ENCODE measurements around the gene CDC16. TPM values are rescaled to one million over a fixed set of nuclear protein-coding genes. Genes with fewer than 3 reads are reported as not detected.
A peak's percentile ranks its signal among the peaks of the same experiment; 100 is the strongest.

CDC16 gene
- total RNA-seq, 6 experiments from 2014 or later, result 73.0 to 90.1 (median 82.3) TPM

GRCh38 chr13:114286808-114287207, 52.1 kb downstream of the CDC16 start:
- peaks cover 37% of the 10 kb centered on the region for H3K4me1 Mint-ChIP-seq (ENCODE audit: low read depth)
- H3K9me3 Mint-ChIP-seq, result no peaks in the 10 kb centered on the region
- peak; percentile 38 for DNase-seq
- H3K27me3 Mint-ChIP-seq (ENCODE audit: insufficient read depth), result no peaks in the 10 kb centered on the region; the same call in 1 of the 2 replicates
- no peak overlapping the region for H3K4me3 Mint-ChIP-seq
- TF ChIP-seq, protein P1, sequence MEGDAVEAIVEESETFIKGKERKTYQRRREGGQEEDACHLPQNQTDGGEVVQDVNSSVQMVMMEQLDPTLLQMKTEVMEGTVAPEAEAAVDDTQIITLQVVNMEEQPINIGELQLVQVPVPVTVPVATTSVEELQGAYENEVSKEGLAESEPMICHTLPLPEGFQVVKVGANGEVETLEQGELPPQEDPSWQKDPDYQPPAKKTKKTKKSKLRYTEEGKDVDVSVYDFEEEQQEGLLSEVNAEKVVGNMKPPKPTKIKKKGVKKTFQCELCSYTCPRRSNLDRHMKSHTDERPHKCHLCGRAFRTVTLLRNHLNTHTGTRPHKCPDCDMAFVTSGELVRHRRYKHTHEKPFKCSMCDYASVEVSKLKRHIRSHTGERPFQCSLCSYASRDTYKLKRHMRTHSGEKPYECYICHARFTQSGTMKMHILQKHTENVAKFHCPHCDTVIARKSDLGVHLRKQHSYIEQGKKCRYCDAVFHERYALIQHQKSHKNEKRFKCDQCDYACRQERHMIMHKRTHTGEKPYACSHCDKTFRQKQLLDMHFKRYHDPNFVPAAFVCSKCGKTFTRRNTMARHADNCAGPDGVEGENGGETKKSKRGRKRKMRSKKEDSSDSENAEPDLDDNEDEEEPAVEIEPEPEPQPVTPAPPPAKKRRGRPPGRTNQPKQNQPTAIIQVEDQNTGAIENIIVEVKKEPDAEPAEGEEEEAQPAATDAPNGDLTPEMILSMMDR (IDR thresholded peaks at IDR 0.05), result no peak
- H3K36me3 Mint-ChIP-seq (ENCODE audit: low read depth), result peaks cover 74% of the 10 kb centered on the region
- peak overlapping the region; percentile 56 for H3K27ac Mint-ChIP-seq

DNA sequence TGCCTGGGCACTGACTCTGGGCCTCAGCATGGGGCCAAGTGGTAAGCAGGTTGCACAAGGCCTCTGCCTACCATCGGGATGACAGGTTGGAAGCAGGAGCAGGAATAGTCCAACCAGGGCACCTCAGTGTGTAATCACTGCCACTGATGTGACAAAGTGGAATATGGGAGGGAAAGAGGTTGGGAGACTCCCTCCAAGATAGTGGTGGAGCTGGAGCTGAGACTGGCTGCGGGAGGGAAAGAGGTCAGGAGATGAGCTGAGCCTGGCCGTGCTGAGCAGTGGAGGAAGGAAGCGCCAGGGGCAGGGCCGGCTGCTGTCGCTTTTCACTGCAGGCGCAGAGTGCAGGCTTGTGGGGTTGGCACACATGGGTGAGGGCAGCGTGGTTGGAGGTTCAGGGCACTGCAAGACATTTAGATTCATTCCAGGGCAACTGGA, 53.5 kb downstream of the CDC16 start:
- Mint-ChIP-seq H3K9me3 (no peaks in the 10 kb centered on the region), H3K4me3 (no peak overlapping the region), H3K4me1 (ENCODE audit: low read depth) (peaks cover 32% of the 10 kb centered on the region), H3K27ac (peak overlapping the region; percentile 29), H3K36me3 (ENCODE audit: low read depth) (peaks cover 69% of the 10 kb centered on the region), H3K27me3 (ENCODE audit: insufficient read depth) (no peaks in the 10 kb centered on the region; the same call in 1 of the 2 replicates)
- TF ChIP-seq, protein P1 (IDR thresholded peaks at IDR 0.05), result no peak
- DNase-seq, result no peak

GRCh38 chr13:114296448-114296847, 61.8 kb downstream of the CDC16 start:
- no peak overlapping the region for H3K27ac Mint-ChIP-seq
- DNase-seq, result no peak
- H3K36me3 Mint-ChIP-seq (ENCODE audit: low read depth), result peaks cover 27% of the 10 kb centered on the region
- H3K9me3 Mint-ChIP-seq, result no peaks in the 10 kb centered on the region
- TF ChIP-seq, protein P1 (IDR thresholded peaks at IDR 0.05), result no peak
- no peaks in the 10 kb centered on the region; the same call in 1 of the 2 replicates for H3K4me1 Mint-ChIP-seq (ENCODE audit: low read depth)
- H3K27me3 Mint-ChIP-seq (ENCODE audit: insufficient read depth), result no peaks in the 10 kb centered on the region; the same call in 1 of the 2 replicates
- H3K4me3 Mint-ChIP-seq, result no peak overlapping the region

GRCh38 chr13:114296902-114297301, 62.2 kb downstream of the CDC16 start:
- DNase-seq, result no peak
- peaks cover 28% of the 10 kb centered on the region for H3K36me3 Mint-ChIP-seq (ENCODE audit: low read depth)

DNA sequence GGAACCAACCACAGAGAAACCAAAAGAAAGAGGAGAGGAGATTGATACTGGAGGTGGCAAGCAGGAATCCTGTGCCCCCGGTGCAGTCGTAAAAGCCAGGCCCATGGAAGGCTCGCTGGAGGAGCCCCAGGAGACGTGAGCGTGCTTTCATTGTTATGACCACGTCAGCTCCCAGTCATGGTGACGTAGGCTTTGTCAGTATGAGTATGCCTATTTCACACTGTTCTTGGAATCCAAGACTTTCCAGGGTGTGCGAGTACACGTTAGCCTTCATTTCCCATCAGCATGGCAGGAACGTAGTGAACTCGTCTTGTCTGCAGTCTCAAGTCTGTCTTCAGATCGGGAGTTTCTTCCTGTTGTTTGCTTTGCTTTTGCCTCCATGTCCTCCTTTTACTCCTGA, 64.2 kb downstream of the CDC16 start:
- Mint-ChIP-seq H3K4me1 (ENCODE audit: low read depth) (no peaks in the 10 kb centered on the region; the same call in 1 of the 2 replicates), H3K9me3 (no peaks in the 10 kb centered on the region), H3K36me3 (ENCODE audit: low read depth) (peaks cover 26% of the 10 kb centered on the region), H3K27ac (no peak overlapping the region), H3K4me3 (no peak overlapping the region), H3K27me3 (ENCODE audit: insufficient read depth) (no peaks in the 10 kb centered on the region; the same call in 1 of the 2 replicates)
- TF ChIP-seq, protein P1 (IDR thresholded peaks at IDR 0.05), result no peak
- no peak for DNase-seq

More at GRCh38 chr13:114296902-114297301, 62.2 kb downstream of the CDC16 start:
- Mint-ChIP-seq H3K27ac (no peak overlapping the region), H3K4me1 (ENCODE audit: low read depth) (no peaks in the 10 kb centered on the region; the same call in 1 of the 2 replicates), H3K27me3 (ENCODE audit: insufficient read depth) (no peaks in the 10 kb centered on the region; the same call in 1 of the 2 replicates), H3K4me3 (no peak overlapping the region), H3K9me3 (no peaks in the 10 kb centered on the region)
- TF ChIP-seq, protein P1 (IDR thresholded peaks at IDR 0.05), result no peak

Measured in HFFc6 (cell line).